CD4-positive, alpha-beta T cell (primary cell): ENCODE results near the gene CDH22. TPM values are rescaled to one million over a fixed set of nuclear protein-coding genes. Genes with fewer than 3 reads are reported as not detected.

Experiments used
- ATAC-seq: fragments of 200-7000 bp; cut with Tn5 transposase; one replicate; pipeline ENCODE4 v1.10.0; 2022; ENCODE audit warnings: mild to moderate bottlenecking; ENCODE audit not compliant: poor library complexity
- CTCF ChIA-PET: fragments of 350-600 bp; sonication (Branson Sonifier 250); formaldehyde crosslinking; loops from one replicate; lab custom pipeline; 2021; ENCODE audit warnings: antibody characterized with exemption, inconsistent platforms; lab: Charles Lee
- POLR2A ChIA-PET: fragments of 350-600 bp; sonication (Branson Sonifier 250); formaldehyde crosslinking; loops from one replicate; lab custom pipeline; 2021; ENCODE audit warnings: antibody characterized with exemption, inconsistent platforms; lab: Charles Lee
- DNase-seq, 14 experiments: peaks; one replicate each; pipeline ENCODE4 v3.0.0-alpha.2; 2013 to 2020; ENCODE audit warnings: mixed read lengths in 2 of 14
- H3K27ac ChIP-seq, 2 donors: one replicate each; pipeline versions ENCODE4 v1.5.1 to v1.7.0; 2013; ENCODE audit warnings: low read length in 2 of 2, low read depth in 1 of 2, mild to moderate bottlenecking in 1 of 2
- H3K27me3 ChIP-seq, 2 experiments: 1 replicate in 1 of 2; 2 replicates in 1 of 2; pipeline versions ENCODE4 v1.6.1 to v1.7.0; 2013; ENCODE audit warnings: low read length in 2 of 2, control low read depth in 1 of 2, mild to moderate bottlenecking in 1 of 2, moderate library complexity in 1 of 2; ENCODE audit not compliant: insufficient read depth in 2 of 2, control insufficient read depth in 1 of 2
- H3K36me3 ChIP-seq: one replicate; pipeline ENCODE4 v1.6.1; 2013; ENCODE audit warnings: low read length, control low read depth; ENCODE audit not compliant: insufficient read depth
- H3K4me1 ChIP-seq: one replicate; pipeline ENCODE4 v1.6.1; 2013; ENCODE audit warnings: low read length, control low read depth; ENCODE audit not compliant: insufficient read depth
- H3K4me3 ChIP-seq: one replicate; pipeline ENCODE4 v1.5.1; 2013; ENCODE audit warnings: mild to moderate bottlenecking, low read length, moderate library complexity
- H3K9me3 ChIP-seq, 2 experiments: 1 replicate in 1 of 2; 2 replicates in 1 of 2; pipeline versions ENCODE4 v1.6.1 to v1.7.0; 2013; ENCODE audit warnings: low read length in 2 of 2, mild to moderate bottlenecking in 2 of 2, control low read depth in 1 of 2, moderate library complexity in 1 of 2; ENCODE audit not compliant: control insufficient read depth in 1 of 2, insufficient read depth in 1 of 2
- H3K27ac Mint-ChIP-seq: one replicate; pipeline ENCODE4 v1.8.0; 2020; ENCODE audit warnings: mixed read lengths
- H3K27me3 Mint-ChIP-seq: one replicate; pipeline ENCODE4 v1.8.0; 2021; ENCODE audit warnings: mixed read lengths
- H3K36me3 Mint-ChIP-seq: one replicate; pipeline ENCODE4 v1.8.0; 2021; ENCODE audit warnings: low read depth, mixed read lengths
- H3K4me1 Mint-ChIP-seq: one replicate; pipeline ENCODE4 v1.8.0; 2021; ENCODE audit warnings: low read depth, mixed read lengths
- H3K4me3 Mint-ChIP-seq: one replicate; pipeline ENCODE4 v1.8.0; 2020; ENCODE audit warnings: mild to moderate bottlenecking, mixed read lengths
- H3K9me3 Mint-ChIP-seq: one replicate; pipeline ENCODE4 v1.8.0; 2020; ENCODE audit warnings: mixed read lengths
- intact Hi-C, 2 experiments: fragments of 100-400 bp; cut with DNase I in 1 of 2; cut with micrococcal nuclease in 1 of 2; formaldehyde crosslinking; loops; one replicate each; pipeline versions ENCODE4 v1.15.1 to v1.9.0; 2023 to 2025; cut with DNase I, micrococcal nuclease
- total RNA-seq, 174 experiments: library from RNA in 2 of 174; stranded (reverse) in 2 of 174; gene quantifications; one replicate each; pipeline ENCODE4 v1.2.3 and lab custom pipeline; 2021 to 2026
- TF ChIP-seq, protein P1 (sequence below): fragments of 200-600 bp; IDR thresholded peaks from one replicate; pipeline ENCODE4 v1.8.0; 2022; ENCODE audit warnings: antibody characterized with exemption, mild to moderate bottlenecking

CDH22 gene
- total RNA-seq, 2 experiments from 2014 or later = not detected

DNA sequence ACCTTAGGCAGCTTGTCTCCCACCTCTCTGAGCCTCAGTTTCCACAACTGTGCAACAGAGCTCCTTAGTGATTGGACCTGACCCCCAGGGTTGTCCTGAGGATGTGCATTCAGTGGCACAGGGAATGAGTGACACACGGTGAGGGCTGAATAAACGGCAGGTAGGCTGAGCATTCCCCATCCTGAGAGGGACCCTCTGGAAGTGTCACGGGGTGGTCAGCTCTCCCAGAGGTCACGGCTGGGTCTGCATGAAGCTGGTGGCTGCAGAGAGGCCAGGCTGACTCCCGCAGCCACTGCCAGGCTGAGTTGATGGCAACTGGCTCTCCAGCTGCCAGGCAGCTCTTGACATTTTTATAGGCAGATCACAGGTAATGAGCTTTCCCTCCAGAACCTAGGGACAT, 147.6 kb downstream of the CDH22 start:
- CTCF ChIA-PET = no interaction called here
- no peak overlapping the region for H3K27ac Mint-ChIP-seq
- Histone ChIP-seq H3K4me3 (no peak overlapping the region), H3K4me1 (no peaks in the 10 kb centered on the region), H3K27ac (no peak overlapping the region), H3K9me3 (no peaks in the 10 kb centered on the region), H3K27me3 (peaks cover 0 to 5% of the 10 kb centered on the region in 2 experiments), H3K36me3 (no peaks in the 10 kb centered on the region)
- ATAC-seq (no peak), DNase-seq (no peak)
- POLR2A ChIA-PET = no interaction called here
- intact Hi-C loops = no loop called here
- H3K9me3 Mint-ChIP-seq = no peaks in the 10 kb centered on the region
- no peak overlapping the region for H3K4me3 Mint-ChIP-seq
- H3K27me3 Mint-ChIP-seq = peaks cover 48% of the 10 kb centered on the region
- H3K36me3 Mint-ChIP-seq = no peaks in the 10 kb centered on the region
- TF ChIP-seq, protein P1, sequence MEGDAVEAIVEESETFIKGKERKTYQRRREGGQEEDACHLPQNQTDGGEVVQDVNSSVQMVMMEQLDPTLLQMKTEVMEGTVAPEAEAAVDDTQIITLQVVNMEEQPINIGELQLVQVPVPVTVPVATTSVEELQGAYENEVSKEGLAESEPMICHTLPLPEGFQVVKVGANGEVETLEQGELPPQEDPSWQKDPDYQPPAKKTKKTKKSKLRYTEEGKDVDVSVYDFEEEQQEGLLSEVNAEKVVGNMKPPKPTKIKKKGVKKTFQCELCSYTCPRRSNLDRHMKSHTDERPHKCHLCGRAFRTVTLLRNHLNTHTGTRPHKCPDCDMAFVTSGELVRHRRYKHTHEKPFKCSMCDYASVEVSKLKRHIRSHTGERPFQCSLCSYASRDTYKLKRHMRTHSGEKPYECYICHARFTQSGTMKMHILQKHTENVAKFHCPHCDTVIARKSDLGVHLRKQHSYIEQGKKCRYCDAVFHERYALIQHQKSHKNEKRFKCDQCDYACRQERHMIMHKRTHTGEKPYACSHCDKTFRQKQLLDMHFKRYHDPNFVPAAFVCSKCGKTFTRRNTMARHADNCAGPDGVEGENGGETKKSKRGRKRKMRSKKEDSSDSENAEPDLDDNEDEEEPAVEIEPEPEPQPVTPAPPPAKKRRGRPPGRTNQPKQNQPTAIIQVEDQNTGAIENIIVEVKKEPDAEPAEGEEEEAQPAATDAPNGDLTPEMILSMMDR = no peak
- no peaks in the 10 kb centered on the region for H3K4me1 Mint-ChIP-seq

DNA sequence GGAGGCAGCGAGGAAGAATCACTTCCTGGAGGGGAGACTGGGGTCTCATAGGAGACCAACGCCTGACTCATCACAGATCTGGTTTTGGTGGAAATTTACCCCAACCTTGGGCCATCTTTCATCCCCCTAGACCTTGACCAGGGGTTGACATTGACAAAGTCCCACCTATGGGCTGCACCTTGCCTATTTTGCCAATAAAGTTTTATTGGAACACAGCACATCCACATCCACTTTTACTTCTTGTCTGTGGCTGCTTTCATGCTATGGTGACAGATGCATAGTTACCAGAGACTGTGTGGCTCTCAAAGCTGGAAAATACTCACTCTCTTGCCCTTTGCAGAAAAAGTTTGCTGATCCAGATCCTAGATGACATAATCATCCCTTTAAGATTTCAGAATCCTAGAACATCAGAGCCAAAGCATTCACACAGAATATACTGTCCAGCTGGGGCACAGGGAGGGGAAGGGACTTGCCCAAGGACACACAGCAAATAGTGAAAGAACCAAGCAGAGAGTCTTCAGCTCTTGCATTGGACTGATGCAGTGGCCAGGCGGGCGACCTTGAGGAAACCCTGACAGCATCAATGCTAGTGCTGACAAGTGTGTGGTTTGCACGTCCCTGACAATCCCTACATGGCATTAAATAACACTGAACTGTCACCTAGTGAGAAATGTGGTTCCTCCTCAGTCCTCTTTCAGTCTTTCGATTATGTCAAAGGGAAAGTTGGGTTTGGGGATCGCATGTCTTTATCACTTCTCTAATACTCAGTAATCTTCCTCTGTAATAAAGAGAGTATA, 149.0 kb downstream of the CDH22 start:
- TF ChIP-seq, protein P1 = no peak
- Histone ChIP-seq H3K9me3 (no peaks in the 10 kb centered on the region), H3K4me1 (no peaks in the 10 kb centered on the region), H3K4me3 (no peak overlapping the region), H3K27ac (no peak overlapping the region), H3K27me3 (peaks cover 0 to 5% of the 10 kb centered on the region in 2 experiments), H3K36me3 (no peaks in the 10 kb centered on the region)
- Mint-ChIP-seq H3K27ac (no peak overlapping the region), H3K4me3 (no peak overlapping the region), H3K36me3 (no peaks in the 10 kb centered on the region), H3K27me3 (peaks cover 51% of the 10 kb centered on the region), H3K4me1 (no peaks in the 10 kb centered on the region), H3K9me3 (no peaks in the 10 kb centered on the region)
- intact Hi-C loops = no loop called here
- DNase-seq (no peak), ATAC-seq (no peak)
- ChIA-PET CTCF (no interaction called here), POLR2A (no interaction called here)

- ChIA-PET POLR2A (no interaction called here), CTCF (no interaction called here)
- H3K4me3 ChIP-seq = no peak overlapping the region
- intact Hi-C loops = no loop called here
- H3K9me3 ChIP-seq = no peaks in the 10 kb centered on the region
- TF ChIP-seq, protein P1 = no peak
- H3K4me1 Mint-ChIP-seq = no peaks in the 10 kb centered on the region
- H3K4me3 Mint-ChIP-seq = no peak overlapping the region
- peaks cover under 1 to 5% of the 10 kb centered on the region in 2 experiments for H3K27me3 ChIP-seq
- ATAC-seq (no peak), DNase-seq (no peak)
- no peaks in the 10 kb centered on the region for H3K9me3 Mint-ChIP-seq
- no peaks in the 10 kb centered on the region for H3K4me1 ChIP-seq
- no peaks in the 10 kb centered on the region for H3K36me3 Mint-ChIP-seq
- H3K27me3 Mint-ChIP-seq = peaks cover 49% of the 10 kb centered on the region
- no peak overlapping the region for H3K27ac ChIP-seq
- H3K36me3 ChIP-seq = no peaks in the 10 kb centered on the region
- no peak overlapping the region for H3K27ac Mint-ChIP-seq
Observed at GRCh38 chr20:46158476-46158987, 149.8 kb downstream of the CDH22 start.
